IMR-90 (cell line): ENCODE measurements around the gene ZMIZ2. TPM values are rescaled to one million over a fixed set of nuclear protein-coding genes. Genes with fewer than 3 reads are reported as not detected.
A peak's percentile ranks its signal among the peaks of the same experiment; 100 is the strongest.

Experiments used
- ATAC-seq: fragments of 200-7000 bp; cut with Tn5 transposase; 2 replicates; pipeline ENCODE4 v1.9.1; 2020; ENCODE audit warnings: low read depth, mild to moderate bottlenecking, moderate library complexity
- BruUV-seq: library from RNA; stranded (reverse); fragments of 400-500 nt; replicated peaks from 2 replicates; lab custom pipeline; 2021; lab: Mats Ljungman, UMichigan
- CTCF ChIA-PET: fragments of 300-600 bp; formaldehyde crosslinking; extraction: SDS; loops from one replicate; lab custom pipeline; 2021; ENCODE audit warnings: antibody characterized with exemption; lab: Yijun Ruan, JAX
- POLR2A ChIA-PET: fragments of 300-600 bp; sonication (Branson Sonifier 250); formaldehyde crosslinking; loops from one replicate; lab custom pipeline; 2022; ENCODE audit warnings: antibody characterized with exemption; ENCODE audit not compliant: unreplicated experiment; lab: Charles Lee
- DNase-seq: peaks from one replicate; pipeline ENCODE4 v3.0.0; 2013
- H2AFZ ChIP-seq: replicated peaks from 2 replicates; pipeline ENCODE3; 2013; ENCODE audit warnings: low read length, mild to moderate bottlenecking; ENCODE audit not compliant: poor library complexity
- H2AK5ac ChIP-seq: 2 replicates; pipeline ENCODE4 v1.6.1; 2013; ENCODE audit warnings: low read depth, low read length, inconsistent platforms
- H2AK9ac ChIP-seq: replicated peaks from 2 replicates; pipeline ENCODE3; 2013; ENCODE audit warnings: mild to moderate bottlenecking, low read depth, low read length, moderate library complexity; ENCODE audit not compliant: poor library complexity
- H2BK120ac ChIP-seq: 2 replicates; pipeline ENCODE4 v1.6.1; 2013; ENCODE audit warnings: low read depth, low read length, inconsistent platforms
- H2BK15ac ChIP-seq: 3 replicates; pipeline ENCODE4 v1.6.1; 2013; ENCODE audit warnings: low read depth, low read length, inconsistent platforms
- H2BK20ac ChIP-seq: 2 replicates; pipeline ENCODE4 v1.6.1; 2013; ENCODE audit warnings: low read depth, mild to moderate bottlenecking, inconsistent platforms, low read length, moderate library complexity
- H2BK5ac ChIP-seq: 2 replicates; pipeline ENCODE4 v1.6.1; 2013; ENCODE audit warnings: mild to moderate bottlenecking, low read depth, low read length, inconsistent platforms; ENCODE audit not compliant: poor library complexity, severe bottlenecking
- H3K14ac ChIP-seq: replicated peaks from 2 replicates; pipeline ENCODE4 v1.6.1; 2013; ENCODE audit warnings: low read depth, low read length, inconsistent platforms
- H3K18ac ChIP-seq: 2 replicates; pipeline ENCODE4 v1.6.1; 2013; ENCODE audit warnings: low read depth, low read length, control low read depth
- H3K23ac ChIP-seq: 2 replicates; pipeline ENCODE4 v1.6.1; 2013; ENCODE audit warnings: low read depth, low read length, inconsistent platforms
- H3K27ac ChIP-seq: 2 replicates; pipeline ENCODE4 v1.5.1; 2013; ENCODE audit warnings: mild to moderate bottlenecking, control low read depth, low read length; ENCODE audit not compliant: insufficient read depth
- H3K27me3 ChIP-seq: 2 replicates; pipeline ENCODE4 v1.6.1; 2013; ENCODE audit warnings: low read length; ENCODE audit not compliant: control insufficient read depth, insufficient read depth
- H3K36me3 ChIP-seq: 2 replicates; pipeline ENCODE4 v1.6.1; 2013; ENCODE audit warnings: low read length, mixed read lengths; ENCODE audit not compliant: control insufficient read depth, insufficient read depth
- H3K4ac ChIP-seq: 2 replicates; pipeline ENCODE4 v1.6.1; 2013; ENCODE audit warnings: low read depth, low read length, inconsistent platforms
- H3K4me1 ChIP-seq: 2 replicates; pipeline ENCODE4 v1.6.1; 2013; ENCODE audit warnings: low read length, mixed read lengths; ENCODE audit not compliant: control insufficient read depth, insufficient read depth
- H3K4me2 ChIP-seq: 2 replicates; pipeline ENCODE4 v1.6.1; 2013; ENCODE audit warnings: low read depth, mild to moderate bottlenecking, control low read depth, low read length, moderate library complexity
- H3K4me3 ChIP-seq: 2 replicates; pipeline ENCODE4 v1.5.1; 2013; ENCODE audit warnings: low read depth, mild to moderate bottlenecking, control low read depth, low read length, moderate library complexity; ENCODE audit not compliant: insufficient read depth
- H3K56ac ChIP-seq: 2 replicates; pipeline ENCODE4 v1.6.1; 2013; ENCODE audit warnings: low read length, inconsistent platforms; ENCODE audit not compliant: insufficient read depth; ENCODE audit errors: extremely low read depth
- H3K79me1 ChIP-seq, 2 experiments: 2 replicates each; pipeline ENCODE4 v1.6.1; 2013; ENCODE audit warnings: low read length in 2 of 2, inconsistent platforms in 1 of 2, low read depth in 1 of 2
- H3K9ac ChIP-seq: 2 replicates; pipeline ENCODE4 v1.6.1; 2013; ENCODE audit warnings: low read depth, low read length, control low read depth
- H3K9me1 ChIP-seq: 2 replicates; pipeline ENCODE4 v1.6.1; 2013; ENCODE audit warnings: low read length, inconsistent platforms; ENCODE audit not compliant: insufficient read depth
- H3K9me3 ChIP-seq: 2 replicates; pipeline ENCODE4 v1.6.1; 2013; ENCODE audit warnings: low read length; ENCODE audit not compliant: control insufficient read depth, insufficient read depth
- H4K20me1 ChIP-seq: 2 replicates; pipeline ENCODE4 v1.6.1; 2013; ENCODE audit warnings: low read length, inconsistent platforms; ENCODE audit not compliant: insufficient read depth
- H4K5ac ChIP-seq: 2 replicates; pipeline ENCODE4 v1.6.1; 2013; ENCODE audit warnings: mild to moderate bottlenecking, low read depth, low read length, control low read depth
- H4K8ac ChIP-seq, 2 experiments: 2 replicates each; pipeline ENCODE4 v1.6.1; 2013; ENCODE audit warnings: low read depth in 2 of 2, low read length in 2 of 2, control low read depth in 1 of 2, inconsistent platforms in 1 of 2
- H4K91ac ChIP-seq: 2 replicates; pipeline ENCODE4 v1.6.1; 2013; ENCODE audit warnings: low read depth, low read length, inconsistent platforms; ENCODE audit not compliant: insufficient read depth
- BHLHE40 ChIP-seq: fragments of 150-350 bp; IDR thresholded peaks from 2 replicates; pipeline ENCODE4 v1.6.1; 2016; ENCODE audit warnings: mild to moderate bottlenecking, low read depth, low read length
- CEBPB ChIP-seq: IDR thresholded peaks from 2 replicates; pipeline ENCODE4 v1.6.1; 2012; ENCODE audit warnings: low read depth, low read length, improper control_type of control experiment
- FOS ChIP-seq: fragments of 150-350 bp; IDR thresholded peaks from 2 replicates; pipeline ENCODE4 v1.6.1; 2016; ENCODE audit warnings: low read depth, low read length
- POLR2A ChIP-seq: IDR thresholded peaks from 2 replicates; pipeline ENCODE4 v1.6.1; 2012; ENCODE audit warnings: mild to moderate bottlenecking, low read depth, low read length
- RFX5 ChIP-seq: IDR thresholded peaks from 2 replicates; pipeline ENCODE4 v1.8.0; 2012; ENCODE audit warnings: low read depth, mild to moderate bottlenecking, low read length, moderate library complexity
- SMC3 ChIP-seq: fragments of 150-350 bp; IDR thresholded peaks from 2 replicates; pipeline ENCODE4 v1.6.1; 2016; ENCODE audit warnings: low read depth, mild to moderate bottlenecking, antibody characterized with exemption, low read length, moderate library complexity
- WGBS, 2 experiments: methylation state at CpG; one replicate each; pipeline versions ENCODE4 v1.1.5 to v1.1.7; 2013; ENCODE audit warnings: missing lambda C conversion rate in 2 of 2; ENCODE audit not compliant: insufficient read length in 1 of 2; ENCODE audit errors: extremely low coverage in 2 of 2; 5-methylcytosine and 5-hydroxymethylcytosine counted together
- dilution Hi-C: fragments of 300-500 bp; cut with HindIII; formaldehyde crosslinking; loops from one replicate; pipeline ENCODE4 v1.14.3; 2018; ENCODE audit warnings: low sequenced_read_pairs; ENCODE audit not compliant: unreplicated experiment
- in situ Hi-C: fragments of 300-500 bp; cut with MboI; formaldehyde crosslinking; loops from 3 replicates; pipeline ENCODE4 v1.14.3; 2019; ENCODE audit warnings: low sequenced_read_pairs, inconsistent platforms, mixed read lengths
- intact Hi-C: fragments of 100-400 bp; cut with micrococcal nuclease; formaldehyde crosslinking; loops from 2 replicates; pipeline ENCODE4 v1.10.0; 2022
- polyA plus RNA-seq, 3 experiments: library from polyadenylated mRNA; depleted of rRNA; stranded (reverse); fragments of >200 nt; gene quantifications; 2 replicates each; pipeline ENCODE4 v1.2.3, GENCODE V29; 2012; ENCODE audit warnings: low replicate concordance in 1 of 3
- total RNA-seq: library from RNA; depleted of rRNA; stranded (reverse); fragments of >200 nt; gene quantifications from 2 replicates; pipeline ENCODE4 v1.2.3, GENCODE V29; 2012

The ZMIZ2 gene
- total and polyA plus RNA-seq, 2 of the 4 experiments (the other 2 are of a cell fraction) = 3.0 to 24.0 TPM

GRCh38 chr7:44733708-44734481, 14.8 kb upstream of the ZMIZ2 start:
- H3K9me1 ChIP-seq = peaks cover 17% of the 10 kb centered on the region
- H2BK20ac ChIP-seq = peak overlapping the region; percentile 100
- H3K4me2 ChIP-seq = 0 out of 2 replicates have a peak overlapping the region, but pooled peaks have one; percentile 31
- H2AK5ac ChIP-seq = peak overlapping the region; percentile 95
- dilution Hi-C loops (no loop called here), intact Hi-C loops (no loop called here), in situ Hi-C loops (no loop called here)
- H2AFZ ChIP-seq = no peak overlapping the region
- DNase-seq = peak; percentile 85
- H2BK120ac ChIP-seq = peak overlapping the region; percentile 93
- H4K91ac ChIP-seq = peak overlapping the region; percentile 90
- WGBS, 2 experiments = 0% methylated on average over 1 of the region's 5 CpGs; no CpG with 5 or more reads in 1 of the 2 experiments
- no peak overlapping the region for H3K4me3 ChIP-seq
- H3K18ac ChIP-seq = peak overlapping the region; percentile 96
- TF ChIP-seq FOS (peak; percentile 87), BHLHE40 (peak; percentile 36; the same call in 1 of the 2 replicates), POLR2A (no peak), RFX5 (no peak), SMC3 (no peak), CEBPB (no peak)
- no peaks in the 10 kb centered on the region for H3K27me3 ChIP-seq
- H2BK5ac ChIP-seq = peak overlapping the region; percentile 98
- H3K36me3 ChIP-seq = no peaks in the 10 kb centered on the region
- peak overlapping the region; percentile 41 to 87; a peak in 3 of 4 replicates for H4K8ac ChIP-seq
- no peaks in the 10 kb centered on the region for H4K20me1 ChIP-seq
- H3K9ac ChIP-seq = no peak overlapping the region
- ChIA-PET POLR2A (interaction anchor here (0.6 kb wide), 1 partner anchor 47 kb away, joined by 9 read pairs; no protein-coding TSS in a partner anchor), CTCF (no interaction called here)
- H2AK9ac ChIP-seq = no peak overlapping the region
- peak; percentile 71 for ATAC-seq
- BruUV-seq = no TSS peak
- H3K56ac ChIP-seq = peak overlapping the region; percentile 38; the same call in 1 of the 2 replicates
- H3K4me1 ChIP-seq = peaks cover 14% of the 10 kb centered on the region
- no peaks in the 10 kb centered on the region for H3K9me3 ChIP-seq
- H3K23ac ChIP-seq = no peak overlapping the region
- H3K27ac ChIP-seq = peak overlapping the region; percentile 78
- H4K5ac ChIP-seq = peak overlapping the region; percentile 77
- H3K79me1 ChIP-seq = peaks cover 0 to 9% of the 10 kb centered on the region in 2 experiments; a peak in 2 of 4 replicates
- H3K14ac ChIP-seq = peak overlapping the region; percentile 5; the same call in 1 of the 2 replicates
- peak overlapping the region; percentile 97; the same call in 1 of the 3 replicates for H2BK15ac ChIP-seq
- peak overlapping the region; percentile 98 for H3K4ac ChIP-seq
